Activated CD8-positive, alpha-beta T cell treated with anti-CD3 and anti-CD28 coated beads for 36 hours (primary cell): ENCODE measurements around the gene UNC45A. TPM values are rescaled to one million over a fixed set of nuclear protein-coding genes. Genes with fewer than 3 reads are reported as not detected.
"Not testable (repeated sequence)": the region's sequence is repeated elsewhere in the genome, so short reads cannot be mapped to it uniquely, and the experiment has no call there.

Experiments used
- ATAC-seq: fragments of 200-7000 bp; cut with Tn5 transposase; one replicate; pipeline ENCODE4 v1.10.0; 2021; ENCODE audit warnings: mild to moderate bottlenecking, moderate library complexity
- CTCF ChIA-PET: fragments of 350-600 bp; sonication (Branson Sonifier 250); formaldehyde crosslinking; loops from one replicate; lab custom pipeline; 2021; ENCODE audit warnings: antibody characterized with exemption; lab: Charles Lee
- POLR2A ChIA-PET: fragments of 350-600 bp; sonication (Branson Sonifier 250); formaldehyde crosslinking; loops from one replicate; lab custom pipeline; 2021; ENCODE audit warnings: antibody characterized with exemption; lab: Charles Lee
- DNase-seq: peaks from one replicate; pipeline ENCODE4 v3.0.0-alpha.2; 2020
- H3K27ac Mint-ChIP-seq: one replicate; pipeline ENCODE4 v1.8.0; 2021; ENCODE audit warnings: mild to moderate bottlenecking, mixed read lengths
- H3K27me3 Mint-ChIP-seq: one replicate; pipeline ENCODE4 v1.8.0; 2021; ENCODE audit warnings: mixed read lengths
- H3K36me3 Mint-ChIP-seq: one replicate; pipeline ENCODE4 v1.8.0; 2021; ENCODE audit warnings: low read depth, mixed read lengths
- H3K4me1 Mint-ChIP-seq: one replicate; pipeline ENCODE4 v1.8.0; 2021; ENCODE audit warnings: low read depth, mixed read lengths
- H3K4me3 Mint-ChIP-seq: one replicate; pipeline ENCODE4 v1.8.0; 2021; ENCODE audit warnings: mild to moderate bottlenecking, moderate library complexity, mixed read lengths
- H3K9me3 Mint-ChIP-seq: one replicate; pipeline ENCODE4 v1.8.0; 2021; ENCODE audit warnings: mixed read lengths
- CTCF ChIP-seq: fragments of 200-600 bp; IDR thresholded peaks from one replicate; pipeline ENCODE4 v1.8.0; 2022; ENCODE audit warnings: antibody characterized with exemption, mild to moderate bottlenecking
- intact Hi-C: fragments of 100-400 bp; cut with micrococcal nuclease; formaldehyde crosslinking; loops from one replicate; pipeline ENCODE4 v1.10.0; 2022
- total RNA-seq, 2 experiments: library from RNA; stranded (reverse); gene quantifications; one replicate each; pipeline ENCODE4 v1.2.3, GENCODE V29; 2021

UNC45A gene
- total RNA-seq, 2 experiments from 2014 or later: 65.0 to 66.8 TPM

DNA sequence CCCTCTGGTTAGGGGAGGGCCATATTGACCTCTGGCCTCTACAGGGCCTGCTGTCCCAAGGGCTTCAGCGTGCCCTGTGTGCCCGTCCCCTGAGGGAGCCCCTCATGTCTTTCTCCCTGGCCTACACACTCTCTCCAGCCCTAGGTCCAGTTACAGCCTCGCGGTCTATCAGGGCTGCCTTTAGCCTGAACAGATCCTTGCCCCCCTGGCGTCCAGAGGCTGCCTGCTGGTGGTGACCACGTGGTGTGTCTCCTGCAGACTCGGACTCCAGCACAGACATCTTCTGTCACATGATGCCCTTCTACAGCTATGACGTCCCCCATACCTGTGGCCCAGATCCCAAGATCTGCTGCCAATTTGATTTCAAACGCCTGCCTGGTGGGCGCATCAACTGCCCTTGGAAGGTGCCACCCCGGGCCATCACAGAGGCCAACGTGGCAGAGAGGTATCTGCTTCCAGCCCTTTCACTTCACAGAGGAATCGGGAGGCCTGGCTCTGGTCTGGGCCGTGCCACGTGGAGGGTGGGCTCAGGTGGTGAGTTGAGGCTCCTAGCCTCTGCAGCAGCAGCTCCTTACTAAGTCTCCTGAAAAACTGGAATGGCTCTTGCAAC lies 27.9 kb upstream of the UNC45A start:
- Mint-ChIP-seq H3K9me3 (no peaks in the 10 kb centered on the region), H3K4me3 (no peak overlapping the region), H3K4me1 (peaks cover 12% of the 10 kb centered on the region), H3K36me3 (peaks cover 47% of the 10 kb centered on the region), H3K27ac (no peak overlapping the region), H3K27me3 (no peaks in the 10 kb centered on the region)
- POLR2A ChIA-PET: interaction anchor here (0.7 to 14.2 kb wide), 3 partner anchors 11 to 25 kb away, joined by 3 to 133 read pairs (median 5); partner anchors contain the start of genes HDDC3 and UNC45A
- ATAC-seq: no peak
- CTCF ChIA-PET: interaction anchor here (16.4 kb wide), 1 partner anchor 26 kb away, joined by 255 read pairs; the partner anchor contains the start of genes HDDC3 and UNC45A
- intact Hi-C loops: no loop called here
- DNase-seq: no peak
- no peak for TF ChIP-seq CTCF

DNA sequence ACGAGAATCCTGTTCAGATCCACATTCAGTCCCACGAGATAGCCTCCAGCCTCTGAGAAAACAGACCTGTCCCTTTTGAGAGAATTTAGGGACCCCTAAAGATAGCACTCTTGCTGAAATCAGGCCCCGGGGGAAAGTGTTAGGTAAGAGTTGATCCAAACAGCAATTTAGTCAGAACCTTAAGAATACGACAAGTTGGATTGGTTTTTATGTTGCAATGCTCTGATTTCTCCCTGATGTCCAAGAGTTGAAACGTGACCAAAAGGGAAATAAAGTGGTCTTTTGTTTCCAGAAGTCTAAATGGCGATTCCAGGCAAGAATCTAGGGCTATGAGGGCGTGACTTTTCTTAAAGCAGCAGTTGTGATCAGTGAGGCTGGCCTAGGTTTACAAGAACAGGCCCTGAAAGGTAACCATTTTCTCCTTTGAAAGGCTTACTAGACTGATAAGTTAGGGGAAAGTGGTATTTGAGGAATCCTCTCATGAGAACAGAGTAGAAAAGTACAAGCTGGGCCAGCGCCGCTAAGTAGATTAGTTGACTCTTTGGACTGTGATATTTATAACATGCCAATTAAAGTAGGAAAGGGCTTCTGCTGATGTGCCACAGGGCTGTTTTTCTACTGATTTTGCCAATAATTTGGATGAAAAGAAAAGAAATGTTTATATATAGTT lies 27.1 kb upstream of the UNC45A start:
- Mint-ChIP-seq H3K4me3 (no peak overlapping the region), H3K27me3 (no peaks in the 10 kb centered on the region), H3K36me3 (peaks cover 47% of the 10 kb centered on the region), H3K9me3 (no peaks in the 10 kb centered on the region), H3K4me1 (peaks cover 11% of the 10 kb centered on the region), H3K27ac (no peak overlapping the region)
- intact Hi-C loops: no loop called here
- CTCF ChIA-PET: interaction anchor here (1.0 to 16.4 kb wide), 3 partner anchors 24 to 27 kb away, joined by 3 to 255 read pairs (median 5); partner anchors contain the start of genes HDDC3 and UNC45A
- POLR2A ChIA-PET: interaction anchor here (1.3 to 14.2 kb wide), 3 partner anchors 10 to 24 kb away, joined by 5 to 133 read pairs (median 6); partner anchors contain the start of genes HDDC3 and UNC45A
- ATAC-seq: no peak
- no peak for DNase-seq
- no peak for TF ChIP-seq CTCF

DNA sequence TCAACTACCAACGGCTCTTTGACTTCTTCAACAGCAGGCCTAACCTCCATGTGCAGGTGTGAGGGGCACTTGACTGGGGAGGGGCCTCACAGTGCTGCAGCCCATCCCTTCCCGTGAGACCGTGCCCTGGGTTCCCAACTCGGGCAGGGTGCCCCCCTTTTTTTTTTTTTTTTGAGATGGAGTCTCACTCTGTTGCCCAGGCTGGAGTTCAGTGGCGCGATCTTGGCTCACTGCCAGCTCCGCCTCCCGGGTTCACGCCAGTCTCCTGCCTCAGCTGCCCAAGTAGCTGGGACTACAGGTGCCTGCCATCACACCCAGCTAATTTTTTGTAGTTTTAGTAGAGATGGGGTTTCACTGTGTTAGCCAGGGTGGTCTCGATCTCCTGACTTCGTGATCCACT lies 25.6 kb upstream of the UNC45A start:
- intact Hi-C loops, H3K9me3 Mint-ChIP-seq, H3K27ac Mint-ChIP-seq, H3K4me1 Mint-ChIP-seq, DNase-seq, ATAC-seq, H3K4me3 Mint-ChIP-seq, H3K27me3 Mint-ChIP-seq: not testable (repeated sequence)
- peaks cover 52% of the 10 kb centered on the region for H3K36me3 Mint-ChIP-seq
- CTCF ChIA-PET: interaction anchor here (1.0 to 1.4 kb wide), 2 partner anchors 23 to 25 kb away, joined by 3 to 5 read pairs; partner anchors contain the start of genes HDDC3 and UNC45A
- POLR2A ChIA-PET: interaction anchor here (1.6 kb wide), 1 partner anchor 9 kb away, joined by 6 read pairs; no protein-coding TSS in a partner anchor

DNA sequence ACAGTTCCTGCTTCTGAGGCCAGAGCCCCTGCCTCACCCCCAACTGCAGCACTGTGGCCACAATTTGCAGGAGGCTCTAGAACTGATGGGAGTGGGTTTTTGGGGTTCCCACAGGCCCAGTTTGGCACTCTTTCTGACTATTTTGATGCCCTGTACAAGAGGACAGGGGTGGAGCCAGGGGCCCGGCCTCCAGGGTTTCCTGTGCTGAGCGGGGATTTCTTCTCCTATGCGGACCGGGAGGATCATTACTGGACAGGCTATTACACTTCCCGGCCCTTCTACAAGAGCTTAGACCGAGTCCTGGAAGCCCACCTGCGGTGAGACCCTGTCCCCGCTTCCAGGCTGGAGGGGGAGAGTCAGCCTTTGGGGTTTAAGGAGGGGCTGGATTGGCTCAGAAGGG lies 25.1 kb upstream of the UNC45A start:
- TF ChIP-seq CTCF: no peak
- intact Hi-C loops: no loop called here
- DNase-seq: no peak
- ATAC-seq: no peak
- no peak overlapping the region for H3K4me3 Mint-ChIP-seq
- ChIA-PET CTCF (no interaction called here), POLR2A (no interaction called here)
- no peaks in the 10 kb centered on the region for H3K9me3 Mint-ChIP-seq
- H3K36me3 Mint-ChIP-seq: peaks cover 49% of the 10 kb centered on the region
- peaks cover 5% of the 10 kb centered on the region for H3K4me1 Mint-ChIP-seq
- H3K27ac Mint-ChIP-seq: no peak overlapping the region
- H3K27me3 Mint-ChIP-seq: no peaks in the 10 kb centered on the region

GRCh38 chr15:90910441-90911301 lies 24.4 kb upstream of the UNC45A start:
- Mint-ChIP-seq H3K27ac (no peak overlapping the region), H3K4me3 (no peak overlapping the region), H3K9me3 (no peaks in the 10 kb centered on the region), H3K36me3 (peaks cover 47% of the 10 kb centered on the region), H3K4me1 (peaks cover under 1% of the 10 kb centered on the region), H3K27me3 (no peaks in the 10 kb centered on the region)
- intact Hi-C loops: no loop called here
- no peak for TF ChIP-seq CTCF
- DNase-seq: no peak
- ATAC-seq: no peak
- ChIA-PET POLR2A (no interaction called here), CTCF (no interaction called here)
